T-helper 2 cell treated with Interferon-gamma antibody and Interleukin-4, amounts not matched to agents 100 ng/mL and 5 ng/mL, for 36 hours (primary cell): Measurements from ENCODE around the gene HOXD8. TPM values are rescaled to one million over a fixed set of nuclear protein-coding genes. Genes with fewer than 3 reads are reported as not detected.

Experiments used
- intact Hi-C: fragments of 100-400 bp; cut with micrococcal nuclease; formaldehyde crosslinking; loops from one replicate; pipeline ENCODE4 v1.15.1; 2023
- total RNA-seq: library from RNA; stranded (reverse); gene quantifications from 2 replicates; pipeline ENCODE4 v1.2.3, GENCODE V29; 2022

The HOXD8 gene
- total RNA-seq, 1 donor from 2014 or later = not detected

DNA sequence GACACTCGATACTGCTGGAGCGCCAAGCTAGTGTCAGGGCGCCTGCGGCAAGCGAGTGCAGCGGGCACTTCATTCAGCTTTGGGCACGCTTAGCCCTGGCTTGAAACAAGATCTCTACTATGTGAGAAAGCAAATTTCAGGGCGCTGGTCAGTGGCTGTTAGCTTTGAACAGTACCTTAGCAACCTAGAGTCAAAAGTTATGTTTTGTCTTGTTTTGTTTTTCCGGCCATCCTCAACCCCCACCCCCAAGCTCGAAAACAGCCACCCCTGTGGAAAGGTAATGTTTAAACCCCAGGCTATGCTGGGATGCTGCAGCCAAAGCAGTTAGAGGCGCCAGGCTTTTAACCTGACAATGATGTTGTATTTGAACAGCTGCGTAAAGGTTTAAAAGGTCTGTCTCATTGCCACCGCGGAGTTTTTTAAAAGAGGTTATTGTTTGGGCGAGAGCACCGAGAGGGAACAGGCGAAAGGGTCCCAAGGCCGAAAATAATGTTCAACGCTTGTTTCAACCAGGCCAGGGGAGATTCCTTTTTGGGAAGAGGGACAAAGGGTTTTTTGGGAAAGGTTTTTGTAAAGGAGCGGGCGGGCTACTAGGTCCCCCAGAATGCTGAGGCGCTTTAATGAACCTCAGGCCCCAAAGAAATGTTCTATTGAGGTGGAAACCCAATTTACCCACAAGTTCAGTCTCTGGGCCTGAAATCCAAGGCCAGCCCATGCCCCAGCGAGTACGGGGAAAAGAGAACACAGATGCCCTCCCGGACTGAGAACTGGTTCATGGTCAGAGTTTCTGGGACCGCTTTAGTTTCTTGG is 15.2 kb upstream of the HOXD8 start:
- intact Hi-C loops = loop anchor here (5.0 kb wide), 1 partner anchor 37 kb away; no protein-coding TSS in a partner anchor

DNA sequence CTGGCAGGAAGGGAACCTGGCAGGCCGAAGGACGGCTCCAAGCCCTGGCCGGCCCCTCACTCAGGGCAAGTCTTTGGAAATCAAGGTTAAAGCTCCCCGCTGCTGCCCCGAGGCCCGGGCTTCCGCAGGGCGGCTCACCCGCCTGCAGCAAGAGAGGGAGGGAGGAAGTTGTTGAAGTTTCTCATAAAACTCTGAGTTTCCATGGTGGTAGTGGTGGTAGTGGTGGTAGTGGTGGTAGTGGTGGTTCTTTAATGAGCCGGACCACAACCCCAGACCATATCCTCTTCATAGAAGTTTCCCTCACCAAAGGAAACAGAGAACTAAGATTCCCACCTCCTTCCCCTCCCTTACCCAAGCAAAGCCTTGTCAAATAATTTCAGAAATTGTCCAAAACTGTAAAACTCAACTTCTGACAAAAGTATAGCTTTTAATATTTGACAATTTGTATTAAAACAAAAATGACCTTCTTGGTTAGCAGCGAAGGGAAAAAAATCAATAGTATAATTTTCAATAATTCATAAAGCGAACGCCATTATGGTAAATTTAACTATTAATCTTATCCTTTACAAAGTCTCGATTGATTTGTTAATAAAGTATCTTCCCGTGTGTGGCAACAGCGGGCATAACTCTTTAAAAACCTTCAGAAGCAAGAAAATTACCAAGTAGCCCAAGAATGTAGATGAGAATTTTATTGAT is 14.4 kb upstream of the HOXD8 start:
- intact Hi-C loops = loop anchor here (5.0 kb wide), 1 partner anchor 38 kb away; no protein-coding TSS in a partner anchor

DNA sequence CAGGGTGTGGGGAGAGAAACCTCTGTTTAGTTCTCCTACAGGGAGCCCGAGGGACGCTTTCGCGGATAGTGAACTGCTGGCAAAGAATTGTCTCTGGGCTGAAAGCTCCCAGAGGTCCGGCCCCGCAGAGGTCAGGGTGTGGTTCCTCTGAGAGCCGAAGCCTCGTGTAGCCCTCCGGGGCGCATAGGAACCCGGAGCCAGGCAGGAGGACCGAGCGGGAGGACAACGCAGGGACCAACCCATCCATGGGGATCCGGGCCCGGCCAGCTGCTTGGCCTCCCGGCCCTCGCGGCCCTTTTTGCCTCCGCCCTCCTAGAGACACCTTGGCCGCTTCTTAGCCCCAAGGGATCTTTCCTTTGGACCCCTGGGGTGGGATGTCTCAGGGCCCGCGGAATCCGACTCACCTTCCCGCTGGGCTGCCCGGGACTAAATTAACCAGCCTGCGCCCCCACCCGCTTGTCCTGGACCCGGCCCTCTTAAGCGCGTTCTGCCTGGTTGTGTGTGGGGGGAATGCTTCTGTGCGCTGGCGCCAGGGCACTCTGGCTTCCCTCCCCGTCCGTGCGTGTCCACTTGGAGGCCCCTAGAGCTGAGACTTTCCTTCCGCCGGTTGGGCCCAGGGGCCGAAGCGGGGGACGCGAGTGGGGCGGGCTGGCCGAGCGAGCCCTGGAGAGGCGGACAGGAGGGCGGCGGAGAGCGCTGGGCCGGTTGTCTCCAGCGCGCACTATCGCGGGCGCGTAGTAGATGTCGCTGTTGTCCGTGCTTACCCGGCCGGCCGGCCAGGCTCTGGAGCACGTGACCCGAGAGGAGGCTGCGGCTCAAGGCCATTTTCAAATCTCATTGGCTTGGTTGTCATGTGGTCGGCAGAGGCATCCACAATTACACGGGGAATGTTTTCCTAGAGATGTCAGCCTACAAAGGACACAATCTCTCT is 13.4 kb upstream of the HOXD8 start, which contains the start of gene HOXD10:
TSS of gene HOXD10 (plus strand) at position 896 of the 931 bp plus-strand sequence. CDS start 56 bp downstream, outside the sequence.
- intact Hi-C loops = no loop called here

DNA sequence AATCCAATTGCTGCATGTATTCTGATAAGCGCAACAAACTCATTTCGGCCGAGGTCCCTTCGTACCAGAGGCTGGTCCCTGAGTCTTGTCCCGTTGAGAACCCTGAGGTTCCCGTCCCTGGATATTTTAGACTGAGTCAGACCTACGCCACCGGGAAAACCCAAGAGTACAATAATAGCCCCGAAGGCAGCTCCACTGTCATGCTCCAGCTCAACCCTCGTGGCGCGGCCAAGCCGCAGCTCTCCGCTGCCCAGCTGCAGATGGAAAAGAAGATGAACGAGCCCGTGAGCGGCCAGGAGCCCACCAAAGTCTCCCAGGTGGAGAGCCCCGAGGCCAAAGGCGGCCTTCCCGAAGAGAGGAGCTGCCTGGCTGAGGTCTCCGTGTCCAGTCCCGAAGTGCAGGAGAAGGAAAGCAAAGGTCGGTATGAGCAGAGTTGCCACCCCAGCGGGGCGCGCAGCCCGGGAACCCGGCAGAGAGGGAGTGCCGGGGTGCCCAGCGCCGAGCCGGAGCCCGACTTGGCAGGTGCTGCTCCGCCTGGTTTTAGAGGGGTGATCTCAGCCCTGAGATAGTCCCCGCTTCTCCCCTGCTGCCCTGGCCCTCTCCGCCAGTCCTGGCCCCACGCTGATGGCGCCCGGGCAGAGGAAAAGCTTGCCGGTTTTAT is 12.2 kb upstream of the HOXD8 start:
- intact Hi-C loops = no loop called here

DNA sequence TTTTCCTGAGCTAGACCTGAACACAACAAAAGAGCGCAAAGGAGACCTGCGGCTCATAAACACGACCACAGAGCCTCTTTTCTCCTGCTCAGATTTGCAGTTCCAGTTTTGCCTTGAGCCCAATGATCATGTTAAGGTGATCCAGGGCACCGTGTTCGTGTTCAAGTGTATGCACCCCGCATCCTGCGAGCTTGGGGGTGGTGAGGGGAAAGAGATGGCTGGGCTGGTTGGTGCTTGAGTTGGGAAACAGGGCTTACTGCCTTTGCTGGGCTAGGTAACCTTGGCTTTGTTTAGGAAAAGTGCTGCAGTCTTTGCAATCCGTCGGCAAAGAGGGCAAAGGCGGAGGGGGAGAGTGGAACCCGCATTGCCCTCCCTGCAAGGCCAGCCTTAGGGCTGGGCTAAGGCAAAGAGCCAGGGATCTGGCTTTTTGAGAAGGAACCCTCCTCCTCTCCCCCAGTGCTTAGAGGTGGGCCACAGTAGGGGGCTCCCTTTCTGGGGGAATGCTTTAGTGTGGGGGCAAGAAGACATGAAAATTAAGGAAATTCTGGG is 11.6 kb upstream of the HOXD8 start:
- intact Hi-C loops = no loop called here

DNA sequence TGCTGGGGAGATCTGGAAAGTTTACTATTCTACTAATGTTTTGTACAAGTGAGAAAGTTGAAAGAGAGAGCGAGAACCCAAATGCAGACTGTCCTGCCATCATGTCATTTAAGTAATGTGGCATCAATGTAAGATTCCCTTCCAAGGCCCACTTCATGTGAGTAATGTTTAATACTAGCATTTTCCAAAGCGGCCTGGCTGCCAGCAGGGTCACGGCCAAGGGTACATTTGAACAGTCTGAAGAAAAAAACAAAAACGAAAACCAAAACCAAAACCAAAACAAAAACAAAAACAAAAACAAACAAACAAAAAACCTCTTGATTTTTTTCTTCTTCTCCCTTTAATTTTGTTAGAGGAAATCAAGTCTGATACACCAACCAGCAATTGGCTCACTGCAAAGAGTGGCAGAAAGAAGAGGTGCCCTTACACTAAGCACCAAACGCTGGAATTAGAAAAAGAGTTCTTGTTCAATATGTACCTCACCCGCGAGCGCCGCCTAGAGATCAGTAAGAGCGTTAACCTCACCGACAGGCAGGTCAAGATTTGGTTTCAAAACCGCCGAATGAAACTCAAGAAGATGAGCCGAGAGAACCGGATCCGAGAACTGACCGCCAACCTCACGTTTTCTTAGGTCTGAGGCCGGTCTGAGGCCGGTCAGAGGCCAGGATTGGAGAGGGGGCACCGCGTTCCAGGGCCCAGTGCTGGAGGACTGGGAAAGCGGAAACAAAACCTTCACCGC is 10.7 kb upstream of the HOXD8 start:
- intact Hi-C loops = no loop called here

DNA sequence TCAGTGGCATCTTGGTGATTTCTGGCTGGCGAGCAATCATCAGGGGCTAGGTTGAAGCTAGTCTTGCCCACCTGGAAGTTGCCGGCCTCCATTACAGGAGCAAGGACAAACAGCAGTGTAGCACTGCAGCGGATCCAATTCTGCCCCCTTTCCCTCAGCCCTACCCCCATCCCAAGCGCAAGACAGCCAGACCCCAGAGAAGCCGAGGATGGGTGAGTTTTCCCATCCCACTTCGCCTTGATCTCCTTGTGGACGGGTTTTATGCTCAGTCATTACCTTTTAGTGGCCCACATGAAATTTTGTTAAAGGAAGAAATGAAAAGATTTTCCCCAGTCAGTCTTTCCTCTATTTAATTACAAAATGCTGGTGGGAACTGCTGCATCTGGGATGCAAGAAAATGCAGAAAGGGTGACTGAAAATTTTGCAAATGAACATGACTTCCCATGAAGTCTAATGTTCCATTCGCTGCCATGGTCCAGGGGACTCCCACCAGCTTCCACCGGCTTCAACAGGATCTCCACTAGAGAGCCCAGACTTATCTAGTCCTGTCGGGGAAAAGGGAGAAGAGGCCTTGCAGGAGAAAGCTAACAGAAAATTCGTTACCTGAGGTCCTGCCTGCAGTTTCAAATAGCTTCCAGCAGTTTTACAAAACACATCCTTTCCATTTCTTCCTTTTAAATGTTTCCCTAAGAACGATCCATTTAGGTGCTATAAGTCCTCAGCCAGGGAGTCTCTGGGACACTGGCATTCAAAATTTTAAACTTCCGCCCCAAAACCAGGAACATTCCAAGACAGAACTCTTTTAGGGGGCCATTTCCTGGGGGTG is 8.9 kb upstream of the HOXD8 start:
- intact Hi-C loops = no loop called here

DNA sequence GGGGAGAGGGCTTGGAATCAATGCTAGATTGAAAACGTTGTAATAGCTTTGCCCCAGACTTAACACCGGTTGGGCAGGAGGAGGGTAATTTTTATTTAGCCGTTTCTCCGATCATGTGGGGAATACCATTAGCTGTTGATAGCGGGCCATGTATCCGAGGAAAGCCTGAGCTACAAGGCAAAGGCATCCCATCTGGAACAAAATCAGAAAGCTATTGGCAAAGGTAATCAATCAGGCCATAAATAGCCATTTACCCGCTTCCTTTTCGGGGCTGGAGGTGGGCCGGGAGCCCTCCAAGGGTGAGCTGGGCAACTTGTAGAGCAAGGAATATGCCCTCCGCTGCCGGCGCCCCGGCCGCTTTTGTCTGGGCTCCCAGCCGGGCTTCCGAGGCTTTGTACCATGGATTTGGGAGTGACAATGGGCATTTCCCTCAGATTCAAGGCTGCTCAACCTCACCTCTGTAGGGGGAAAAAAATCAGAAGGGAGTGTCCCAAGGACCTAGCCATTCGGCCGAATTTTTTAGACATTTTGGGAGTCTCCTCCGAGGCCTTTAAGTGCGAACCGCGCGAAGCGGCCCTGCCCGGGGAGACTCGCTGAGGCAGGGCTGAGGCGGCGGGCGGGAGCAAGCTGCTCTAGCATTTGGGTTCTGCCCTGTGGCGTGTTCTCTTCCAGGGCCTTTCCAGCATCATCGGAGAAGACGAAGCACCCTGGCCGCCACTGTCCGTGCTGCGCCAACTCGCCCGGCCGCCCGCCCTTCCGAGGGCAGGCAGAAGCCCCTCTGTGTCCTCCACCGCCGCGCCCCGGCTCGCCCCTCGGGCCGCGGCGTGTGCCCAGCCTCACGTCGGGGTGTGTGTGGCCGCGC is 8.1 kb upstream of the HOXD8 start:
- intact Hi-C loops = loop anchor here (2.0 kb wide), 1 partner anchor 39 kb away; no protein-coding TSS in a partner anchor

DNA sequence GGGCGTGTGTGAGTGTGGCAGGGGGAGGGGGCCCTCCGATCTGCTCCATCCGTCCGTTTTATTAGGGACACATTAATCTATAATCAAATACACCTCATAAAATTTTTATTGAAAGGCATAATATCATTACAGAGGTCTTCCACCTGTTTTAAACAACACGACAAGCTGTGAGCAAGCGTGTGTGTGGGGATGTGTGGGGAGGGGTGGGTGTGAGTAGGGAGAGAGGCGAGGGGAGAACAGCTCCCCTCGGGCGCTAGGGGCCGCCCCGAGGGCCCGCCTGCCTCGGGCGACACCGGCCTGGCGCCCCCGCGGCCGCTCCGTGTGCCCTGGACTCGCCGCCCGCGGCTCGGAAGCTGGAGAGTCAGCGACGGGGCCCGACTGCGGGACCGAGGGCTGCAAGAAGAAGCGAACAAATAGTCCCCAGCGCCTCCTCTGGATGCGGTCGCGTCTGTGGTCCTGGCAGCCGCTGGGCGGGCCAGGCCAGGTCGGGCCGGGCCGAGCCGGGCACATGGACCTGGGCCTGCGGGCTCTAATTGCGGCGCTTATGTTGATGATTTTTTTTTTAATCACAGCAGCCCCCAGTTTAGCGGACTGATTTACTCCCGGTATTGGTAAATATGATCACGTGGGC is 7.3 kb upstream of the HOXD8 start:
- intact Hi-C loops = loop anchor here (2.0 kb wide), 1 partner anchor 39 kb away; no protein-coding TSS in a partner anchor

DNA sequence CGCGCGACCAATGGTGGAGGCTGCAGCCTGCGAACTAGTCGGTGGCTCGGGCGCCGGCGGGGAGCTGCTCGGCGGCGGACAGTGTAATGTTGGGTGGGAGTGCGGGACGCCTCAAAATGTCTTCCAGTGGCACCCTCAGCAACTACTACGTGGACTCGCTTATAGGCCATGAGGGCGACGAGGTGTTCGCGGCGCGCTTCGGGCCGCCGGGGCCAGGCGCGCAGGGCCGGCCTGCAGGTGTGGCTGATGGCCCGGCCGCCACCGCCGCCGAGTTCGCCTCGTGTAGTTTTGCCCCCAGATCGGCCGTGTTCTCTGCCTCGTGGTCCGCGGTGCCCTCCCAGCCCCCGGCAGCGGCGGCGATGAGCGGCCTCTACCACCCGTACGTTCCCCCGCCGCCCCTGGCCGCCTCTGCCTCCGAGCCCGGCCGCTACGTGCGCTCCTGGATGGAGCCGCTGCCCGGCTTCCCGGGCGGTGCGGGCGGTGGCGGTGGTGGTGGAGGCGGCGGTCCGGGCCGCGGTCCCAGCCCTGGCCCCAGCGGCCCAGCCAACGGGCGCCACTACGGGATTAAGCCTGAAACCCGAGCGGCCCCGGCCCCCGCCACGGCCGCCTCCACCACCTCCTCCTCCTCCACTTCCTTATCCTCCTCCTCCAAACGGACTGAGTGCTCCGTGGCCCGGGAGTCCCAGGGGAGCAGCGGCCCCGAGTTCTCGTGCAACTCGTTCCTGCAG is 6.7 kb upstream of the HOXD8 start, which contains the start of gene HOXD9:
TSS of gene HOXD9 (plus strand) at position 37 of the 728 bp plus-strand sequence. CDS start at position 87, 50 bp downstream.
- intact Hi-C loops = loop anchor here (2.0 kb wide), 1 partner anchor 38 kb away; no protein-coding TSS in a partner anchor

DNA sequence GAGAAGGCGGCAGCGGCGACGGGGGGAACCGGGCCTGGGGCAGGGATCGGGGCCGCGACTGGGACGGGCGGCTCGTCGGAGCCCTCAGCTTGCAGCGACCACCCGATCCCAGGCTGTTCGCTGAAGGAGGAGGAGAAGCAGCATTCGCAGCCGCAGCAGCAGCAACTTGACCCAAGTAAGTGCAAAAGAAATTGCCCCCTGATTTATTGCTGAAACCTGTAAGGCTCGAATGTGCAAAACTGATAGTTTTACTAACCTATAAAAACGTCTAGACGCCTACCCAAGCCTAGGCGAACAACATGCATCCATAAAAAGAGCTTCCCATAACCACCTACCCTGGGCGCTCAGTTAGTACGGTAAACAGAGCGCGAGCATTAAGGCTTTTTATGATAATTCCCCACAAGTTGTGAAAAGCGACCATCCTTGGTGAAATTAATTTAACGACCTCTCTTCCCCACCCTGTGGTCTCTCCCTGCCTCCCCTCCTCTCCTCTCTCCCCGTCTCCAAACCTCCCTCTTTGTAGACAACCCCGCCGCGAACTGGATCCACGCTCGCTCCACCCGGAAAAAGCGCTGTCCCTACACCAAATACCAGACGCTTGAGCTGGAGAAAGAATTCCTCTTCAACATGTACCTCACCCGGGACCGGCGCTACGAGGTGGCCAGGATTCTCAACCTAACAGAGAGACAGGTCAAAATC is 5.9 kb upstream of the HOXD8 start:
- intact Hi-C loops = loop anchor here (2.0 kb wide), 1 partner anchor 37 kb away; no protein-coding TSS in a partner anchor

DNA sequence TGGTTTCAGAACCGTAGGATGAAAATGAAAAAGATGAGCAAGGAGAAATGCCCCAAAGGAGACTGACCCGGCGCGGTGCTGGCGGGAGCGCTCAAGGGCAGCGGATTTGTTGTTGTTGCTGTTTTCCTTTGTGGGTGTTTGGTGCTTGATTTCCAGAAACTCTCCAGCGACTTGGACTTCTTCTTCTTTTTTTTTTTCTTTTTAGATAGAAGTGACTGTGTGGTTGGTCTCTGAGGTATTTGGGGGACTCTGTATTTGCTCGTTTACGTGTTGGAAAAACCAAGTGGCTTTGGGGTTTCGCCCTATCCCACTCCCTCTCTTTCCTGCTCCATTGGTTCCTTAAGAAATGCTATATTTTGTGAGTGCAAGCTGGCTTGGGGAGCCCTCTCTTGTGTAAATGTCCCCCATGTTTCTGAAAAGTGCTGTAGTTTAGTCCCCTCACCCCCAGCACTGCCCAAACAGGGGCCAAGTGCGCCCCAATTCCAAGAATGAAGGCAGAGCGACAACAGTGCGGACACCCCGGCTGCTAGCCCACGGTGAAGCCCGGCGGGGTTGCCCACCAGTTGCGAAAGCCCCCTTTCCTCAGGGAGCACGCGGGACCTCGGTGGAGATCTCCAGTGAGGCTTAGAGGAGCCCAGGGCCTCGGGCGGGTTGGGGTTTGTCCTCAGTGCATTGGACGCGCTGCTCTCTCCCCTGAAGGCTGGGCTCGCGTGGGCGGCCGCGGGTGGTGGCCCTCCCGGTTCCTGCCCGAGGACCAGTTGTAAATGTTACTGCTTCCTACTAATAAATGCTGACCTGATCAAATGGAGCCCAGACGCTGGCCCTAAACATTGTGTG is 5.2 kb upstream of the HOXD8 start:
- intact Hi-C loops = no loop called here

DNA sequence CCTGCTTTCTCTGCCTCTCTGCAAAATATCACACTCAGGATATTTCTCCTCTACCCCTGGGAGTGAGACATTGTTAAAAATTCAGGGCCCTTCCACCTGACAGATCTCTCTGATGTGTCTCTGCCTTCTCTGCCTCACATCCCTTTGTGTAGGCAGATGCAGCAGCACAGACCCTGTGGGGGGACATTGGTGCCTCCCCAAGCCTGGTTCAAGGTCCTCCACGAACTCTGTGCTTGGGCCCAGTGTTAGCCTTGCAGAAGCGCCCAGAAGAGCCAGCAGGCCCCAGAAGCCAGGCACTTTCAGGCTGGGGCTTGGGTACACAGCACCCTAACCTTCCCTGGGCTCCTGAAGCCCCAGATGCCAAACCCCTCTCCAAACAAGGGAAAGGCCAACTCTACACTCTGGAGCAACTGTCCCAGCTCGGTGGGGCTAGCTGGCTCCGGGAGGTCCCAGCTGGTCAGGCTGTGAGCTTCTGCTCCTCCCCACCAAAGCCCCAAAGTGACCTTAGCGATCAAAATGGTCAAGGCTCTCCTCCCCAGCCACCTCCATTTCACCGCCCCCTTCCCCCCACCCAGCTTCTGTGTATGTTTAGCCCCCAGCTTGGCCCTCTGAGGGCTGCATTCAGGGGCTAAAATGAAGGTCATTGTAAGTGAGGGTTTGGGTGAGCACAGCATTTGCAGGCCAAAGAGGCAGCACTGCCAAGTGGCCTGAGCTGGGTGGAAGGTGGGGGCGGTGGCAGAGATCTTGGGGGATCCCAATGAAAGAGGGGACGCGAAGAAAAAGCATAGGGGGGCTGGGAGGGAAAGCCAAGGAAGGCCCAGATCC is 4.3 kb upstream of the HOXD8 start:
- intact Hi-C loops = no loop called here

DNA sequence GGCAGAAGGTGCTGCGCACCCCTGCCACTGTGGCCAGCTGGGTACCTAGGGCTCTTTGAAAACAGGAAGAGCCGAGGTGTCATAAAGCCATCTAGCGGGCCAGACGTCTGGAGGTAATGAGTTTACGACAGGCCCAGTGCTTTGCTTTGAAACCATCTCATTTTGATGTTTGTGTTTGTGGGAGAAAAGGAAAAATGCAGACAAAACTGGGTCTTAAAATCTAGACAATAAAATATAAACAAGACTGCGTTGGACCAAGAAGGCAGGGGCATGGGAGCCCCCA is 3.8 kb upstream of the HOXD8 start:
- intact Hi-C loops = loop anchor here (2.0 kb wide), 2 partner anchors 429 to 1023 kb away; no protein-coding TSS in a partner anchor
